Keratinocyte (primary cell): ENCODE data around the gene GLOD4. TPM values are rescaled to one million over a fixed set of nuclear protein-coding genes. Genes with fewer than 3 reads are reported as not detected.

Experiments used
- DNase-seq: peaks from one replicate; pipeline ENCODE4 v3.0.0-alpha.2; 2011; ENCODE audit warnings: low read depth, missing footprints, low spot score
- FAIRE-seq: peaks from 2 replicates; lab custom pipeline; 2011; peaks lifted over from hg19 to GRCh38; lab: Jason Lieb, UNC
- H2AFZ ChIP-seq: 2 replicates; pipeline ENCODE4 v1.6.0; 2012; ENCODE audit warnings: low read length, control low read depth, inconsistent platforms; ENCODE audit not compliant: control insufficient read depth
- H3K27ac ChIP-seq: 2 replicates; pipeline ENCODE4 v1.5.1; 2011; ENCODE audit warnings: low read length; ENCODE audit not compliant: control insufficient read depth, insufficient read depth
- H3K27me3 ChIP-seq: 3 replicates; pipeline ENCODE4 v1.6.0; 2011; ENCODE audit warnings: low read length; ENCODE audit not compliant: control insufficient read depth, insufficient read depth; ENCODE audit errors: extremely low read depth
- H3K36me3 ChIP-seq, 2 experiments: 2 replicates in 1 of 2; 3 replicates in 1 of 2; pipeline ENCODE4 v1.5.1; 2011; ENCODE audit warnings: low read length in 2 of 2, mild to moderate bottlenecking in 1 of 2; ENCODE audit not compliant: control insufficient read depth in 2 of 2, insufficient read depth in 2 of 2; ENCODE audit errors: extremely low read depth in 1 of 2
- H3K4me1 ChIP-seq: 3 replicates; pipeline ENCODE4 v1.5.1; 2011; ENCODE audit warnings: low read length; ENCODE audit not compliant: control insufficient read depth, insufficient read depth; ENCODE audit errors: extremely low read depth
- H3K4me2 ChIP-seq: 3 replicates; pipeline ENCODE4 v1.6.0; 2011; ENCODE audit warnings: low read depth, low read length; ENCODE audit not compliant: control insufficient read depth, insufficient read depth; ENCODE audit errors: extremely low read depth
- H3K4me3 ChIP-seq, 3 experiments: fragments of 200-600 bp in 1 of 3; sonication (generic) in 1 of 3; 2 replicates in 2 of 3; 3 replicates in 1 of 3; pipeline ENCODE4 v1.5.1; 2011 to 2016; ENCODE audit warnings: low read length in 3 of 3, mild to moderate bottlenecking in 3 of 3, control low read depth in 2 of 3, inconsistent platforms in 1 of 3, low read depth in 1 of 3, mixed read lengths in 1 of 3, mixed run types in 1 of 3, moderate library complexity in 1 of 3; ENCODE audit not compliant: control insufficient read depth in 2 of 3, insufficient read depth in 2 of 3; ENCODE audit errors: extremely low read depth in 1 of 3
- H3K79me2 ChIP-seq: 2 replicates; pipeline ENCODE4 v1.6.0; 2012; ENCODE audit warnings: low read length; ENCODE audit not compliant: control insufficient read depth, insufficient read depth
- H3K9ac ChIP-seq: 3 replicates; pipeline ENCODE4 v1.6.0; 2011; ENCODE audit warnings: low read length; ENCODE audit not compliant: control insufficient read depth, insufficient read depth; ENCODE audit errors: extremely low read depth
- H3K9me1 ChIP-seq: 3 replicates; pipeline ENCODE4 v1.6.0; 2011; ENCODE audit warnings: low read length; ENCODE audit not compliant: control insufficient read depth, insufficient read depth; ENCODE audit errors: extremely low read depth
- H3K9me3 ChIP-seq: 2 replicates; pipeline ENCODE4 v1.5.1; 2012; ENCODE audit warnings: low read depth, low read length; ENCODE audit not compliant: control insufficient read depth
- H4K20me1 ChIP-seq: 3 replicates; pipeline ENCODE4 v1.6.0; 2011; ENCODE audit warnings: low read length; ENCODE audit not compliant: control insufficient read depth, insufficient read depth; ENCODE audit errors: extremely low read depth
- EZH2 ChIP-seq: IDR thresholded peaks from one replicate; pipeline ENCODE4 v1.6.1; 2012; ENCODE audit warnings: inconsistent platforms, mild to moderate bottlenecking, low read length, moderate library complexity
- dilution Hi-C: fragments of 300-500 bp; cut with MboI; formaldehyde crosslinking; loops from one replicate; pipeline ENCODE4 v1.7.0; 2020; ENCODE audit warnings: low sequenced_read_pairs; ENCODE audit not compliant: extremely low pct_ligation_motif_present
- polyA plus RNA-seq, 5 experiments: library from polyadenylated mRNA; depleted of rRNA in 3 of 5; stranded (reverse) in 3 of 5; stranded (forward) in 1 of 5; unstranded in 1 of 5; fragments of >200 nt; gene quantifications; 1 replicate in 1 of 5; 2 replicates in 3 of 5; 3 replicates in 1 of 5; pipeline versions ENCODE4 v1.2.1 to v1.2.3, GENCODE V29; 2011 to 2012; ENCODE audit warnings: missing spikeins in 2 of 5, low read depth in 1 of 5, low replicate concordance in 1 of 5
- TF ChIP-seq, protein P1 (sequence below), 3 experiments: IDR thresholded peaks in 1 of 3; conservative IDR thresholded peaks in 1 of 3; optimal IDR thresholded peaks in 1 of 3; 2 replicates in 2 of 3; 3 replicates in 1 of 3; pipeline versions ENCODE3 to v1.5.1; 2011; ENCODE audit warnings: low read length in 3 of 3, mild to moderate bottlenecking in 3 of 3, moderate library complexity in 2 of 3, control low read depth in 1 of 3, inconsistent platforms in 1 of 3; ENCODE audit not compliant: insufficient read depth in 2 of 3; ENCODE audit errors: extremely low read depth in 1 of 3

The GLOD4 gene
- polyA plus RNA-seq, 1 donor (not counting 4 experiments of a cell fraction or from before 2014, with no cell fraction given), result 71.9 TPM

GRCh38 chr17:798246-798645, 16.2 kb upstream of the GLOD4 start:
- no peak for TF ChIP-seq EZH2
- TF ChIP-seq, protein P1, sequence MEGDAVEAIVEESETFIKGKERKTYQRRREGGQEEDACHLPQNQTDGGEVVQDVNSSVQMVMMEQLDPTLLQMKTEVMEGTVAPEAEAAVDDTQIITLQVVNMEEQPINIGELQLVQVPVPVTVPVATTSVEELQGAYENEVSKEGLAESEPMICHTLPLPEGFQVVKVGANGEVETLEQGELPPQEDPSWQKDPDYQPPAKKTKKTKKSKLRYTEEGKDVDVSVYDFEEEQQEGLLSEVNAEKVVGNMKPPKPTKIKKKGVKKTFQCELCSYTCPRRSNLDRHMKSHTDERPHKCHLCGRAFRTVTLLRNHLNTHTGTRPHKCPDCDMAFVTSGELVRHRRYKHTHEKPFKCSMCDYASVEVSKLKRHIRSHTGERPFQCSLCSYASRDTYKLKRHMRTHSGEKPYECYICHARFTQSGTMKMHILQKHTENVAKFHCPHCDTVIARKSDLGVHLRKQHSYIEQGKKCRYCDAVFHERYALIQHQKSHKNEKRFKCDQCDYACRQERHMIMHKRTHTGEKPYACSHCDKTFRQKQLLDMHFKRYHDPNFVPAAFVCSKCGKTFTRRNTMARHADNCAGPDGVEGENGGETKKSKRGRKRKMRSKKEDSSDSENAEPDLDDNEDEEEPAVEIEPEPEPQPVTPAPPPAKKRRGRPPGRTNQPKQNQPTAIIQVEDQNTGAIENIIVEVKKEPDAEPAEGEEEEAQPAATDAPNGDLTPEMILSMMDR (optimal IDR thresholded peaks at IDR 0.05 in 1 of 3, IDR thresholded peaks at IDR 0.05 in 1 of 3, conservative IDR thresholded peaks at IDR 0.05 in 1 of 3; ENCODE audit: extremely low read depth in 1 of 3, insufficient read depth in 2 of 3, low read length in 3 of 3), result no peak

DNA sequence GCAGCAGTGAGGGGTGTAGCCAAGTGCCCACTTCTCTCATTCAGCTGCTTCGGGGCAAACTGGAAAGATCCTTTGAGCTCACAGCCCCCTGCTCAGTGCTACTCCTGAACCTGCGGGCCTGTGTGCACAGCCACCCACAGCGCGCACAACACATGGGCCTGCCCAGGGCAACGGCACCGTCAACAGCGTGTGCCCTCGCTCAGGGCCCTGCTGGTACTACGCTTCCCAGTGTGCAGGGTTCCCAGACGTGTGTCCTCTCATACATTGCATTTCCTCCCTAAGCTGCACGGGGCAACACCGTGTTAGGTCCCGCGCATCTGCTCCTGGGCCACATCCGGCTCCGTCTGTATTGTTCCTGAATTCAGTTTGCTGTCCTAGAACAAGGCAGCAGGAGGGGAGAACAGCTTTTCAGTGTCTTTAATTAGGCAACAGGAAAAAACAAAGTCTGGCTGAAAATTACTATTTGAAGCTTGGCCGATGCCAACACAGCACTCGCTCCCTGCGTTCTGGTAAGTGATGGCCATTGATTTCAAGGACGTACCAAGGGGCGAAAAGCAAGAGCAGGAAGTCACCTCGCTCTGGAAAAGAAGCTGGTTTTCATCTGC, 15.3 kb upstream of the GLOD4 start:
- Histone ChIP-seq H3K4me2 (no peak overlapping the region), H3K27me3 (no peaks in the 10 kb centered on the region), H3K79me2 (no peaks in the 10 kb centered on the region), H4K20me1 (no peaks in the 10 kb centered on the region), H3K9ac (no peak overlapping the region), H3K27ac (no peak overlapping the region), H3K36me3 (peaks cover 22 to 23% of the 10 kb centered on the region in 2 experiments), H3K9me1 (no peaks in the 10 kb centered on the region), H2AFZ (no peak overlapping the region), H3K9me3 (no peaks in the 10 kb centered on the region), H3K4me3 (no peak overlapping the region), H3K4me1 (peaks cover 9% of the 10 kb centered on the region)
- TF ChIP-seq EZH2, result no peak
- TF ChIP-seq, protein P1 (optimal IDR thresholded peaks at IDR 0.05 in 1 of 3, IDR thresholded peaks at IDR 0.05 in 1 of 3, conservative IDR thresholded peaks at IDR 0.05 in 1 of 3; ENCODE audit: extremely low read depth in 1 of 3, insufficient read depth in 2 of 3, low read length in 3 of 3), result no peak
- dilution Hi-C loops, result loop anchor here (25.0 kb wide), 1 partner anchor 190 kb away; the partner anchor contains the start of genes NXN and TIMM22
- DNase-seq, result no peak
- FAIRE-seq, result no peak

More at GRCh38 chr17:798246-798645, 16.2 kb upstream of the GLOD4 start:
- Histone ChIP-seq H2AFZ (no peak overlapping the region), H3K9me1 (no peaks in the 10 kb centered on the region), H3K79me2 (no peaks in the 10 kb centered on the region), H3K36me3 (peaks cover 23 to 28% of the 10 kb centered on the region in 2 experiments), H3K9me3 (no peaks in the 10 kb centered on the region), H3K4me2 (no peak overlapping the region), H3K27me3 (no peaks in the 10 kb centered on the region), H4K20me1 (no peaks in the 10 kb centered on the region), H3K27ac (no peak overlapping the region), H3K4me1 (peaks cover 9% of the 10 kb centered on the region), H3K4me3 (no peak overlapping the region), H3K9ac (no peak overlapping the region)
- DNase-seq (no peak), FAIRE-seq (no peak)
- dilution Hi-C loops, result loop anchor here (25.0 kb wide), 1 partner anchor 189 kb away; the partner anchor contains the start of genes NXN and TIMM22
